Inferior parietal cortex (tissue), 1 donor: Measurements from ENCODE around the gene PROX1.

Source experiments
- DNase-seq: peaks from one replicate; pipeline ENCODE4 v3.0.0-alpha.2; 2016; ENCODE audit errors: extremely low spot score

Gene PROX1

DNA sequence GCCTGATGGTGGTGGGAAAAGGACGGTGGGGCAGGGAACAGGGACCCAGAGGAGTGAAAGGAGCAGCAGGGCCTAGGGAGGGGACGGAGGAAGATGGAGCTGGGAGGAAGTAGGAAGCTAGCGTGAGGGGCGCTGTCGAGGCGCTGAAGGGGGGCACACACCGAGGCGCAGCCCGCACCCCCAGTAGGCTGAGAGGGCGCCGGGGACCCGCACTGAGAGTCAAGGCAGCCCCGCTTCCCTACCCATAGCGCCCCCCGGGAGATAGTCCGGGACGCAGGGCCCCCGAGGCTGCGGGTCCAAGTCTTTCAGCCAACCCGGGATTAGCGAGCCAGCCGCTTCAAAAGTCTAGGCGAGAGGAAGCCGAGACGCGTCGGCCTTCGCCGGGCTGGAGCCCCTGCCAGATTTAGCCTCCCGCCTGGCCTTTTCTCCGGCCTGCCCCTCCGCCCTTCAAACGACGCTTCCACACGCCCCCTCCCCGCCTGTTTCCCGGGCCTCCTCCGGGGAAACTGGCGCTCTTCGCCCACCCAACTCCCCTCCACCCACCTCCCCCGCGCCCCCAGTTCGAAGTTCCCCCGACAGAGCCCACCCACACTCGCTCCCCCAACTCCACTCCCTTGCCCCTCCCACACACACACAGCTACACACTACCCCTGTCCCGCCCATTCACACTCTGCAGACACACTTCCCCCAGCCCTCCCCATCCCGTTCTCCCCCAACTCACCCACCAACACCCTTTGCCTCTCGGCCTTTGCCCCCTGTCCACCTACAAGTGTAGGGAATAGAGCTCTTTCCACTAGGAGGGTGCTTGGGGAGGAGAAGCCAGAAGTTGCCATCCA lies 7.8 kb upstream of the PROX1 start:
- no peak for DNase-seq

GRCh38 chr1:213980906-213981305 lies 6.9 kb upstream of the PROX1 start:
- DNase-seq = no peak

- DNase-seq = no peak
Measured at GRCh38 chr1:213982289-213982671, 5.5 kb upstream of the PROX1 start.

- DNase-seq = no peak
Measured at GRCh38 chr1:213982672-213983492, 4.9 kb upstream of the PROX1 start.

- DNase-seq = no peak
Measured at GRCh38 chr1:213983493-213984386, 4.0 kb upstream of the PROX1 start.

DNA sequence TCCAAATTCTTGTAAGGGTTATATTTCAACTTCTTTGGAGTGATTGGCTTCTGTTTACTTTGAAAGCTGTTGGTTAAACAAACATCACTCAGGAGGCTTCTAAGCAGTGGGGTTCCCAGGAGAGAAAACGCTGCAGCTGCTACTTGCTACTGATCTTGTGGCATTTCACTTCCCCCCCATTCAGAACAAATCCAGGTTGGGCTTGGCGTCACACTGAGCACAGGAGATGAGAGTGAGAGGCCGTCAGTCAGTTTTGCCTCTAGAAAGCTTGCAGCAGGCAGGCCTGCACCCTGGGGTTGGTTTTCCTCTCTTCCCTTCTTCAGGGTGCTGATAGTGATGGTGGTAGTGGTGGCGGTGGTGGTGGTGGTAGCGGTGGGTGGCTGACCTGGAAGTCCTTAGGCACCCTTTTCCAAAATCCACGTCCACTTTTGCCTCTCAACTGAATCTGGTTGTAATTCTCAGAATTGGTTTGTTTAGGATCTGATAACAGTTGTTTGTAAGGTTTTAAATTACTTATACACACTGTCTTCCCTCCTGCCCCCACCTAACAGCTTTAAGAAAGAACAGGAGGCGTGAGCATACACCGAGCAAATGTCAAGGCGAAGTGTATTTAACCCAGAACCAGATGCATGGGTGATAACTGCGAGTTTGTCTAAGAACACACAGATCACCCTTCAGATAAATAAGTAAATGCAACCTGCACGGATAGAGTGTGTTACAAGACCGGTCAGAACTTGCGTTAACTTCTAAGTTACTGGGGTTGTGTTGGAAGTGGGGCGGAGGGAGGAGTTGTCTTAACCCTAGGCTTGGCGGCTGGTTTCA lies 3.2 kb upstream of the PROX1 start:
- DNase-seq = no peak

- DNase-seq = no peak
Measured at GRCh38 chr1:213985209-213986019, 2.4 kb upstream of the PROX1 start.

- DNase-seq = no peak
Measured at GRCh38 chr1:213986020-213986924, 1.5 kb upstream of the PROX1 start.

DNA sequence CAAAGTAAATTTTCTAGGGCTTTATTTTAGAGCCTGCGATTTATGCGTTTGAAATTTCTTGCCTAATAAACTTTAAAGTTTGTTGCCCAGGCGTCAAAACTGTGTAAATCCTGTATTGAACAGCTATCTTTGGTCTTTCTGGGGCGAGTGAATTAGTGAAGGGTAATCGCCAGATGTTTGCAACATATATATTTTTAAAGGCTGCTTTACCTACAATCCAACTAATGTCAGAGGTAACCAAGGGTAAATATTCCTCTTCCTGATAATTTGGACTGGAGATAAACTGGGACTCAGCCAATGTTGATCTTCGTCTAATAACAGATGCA lies 885 bp upstream of the PROX1 start:
- DNase-seq = no peak

DNA sequence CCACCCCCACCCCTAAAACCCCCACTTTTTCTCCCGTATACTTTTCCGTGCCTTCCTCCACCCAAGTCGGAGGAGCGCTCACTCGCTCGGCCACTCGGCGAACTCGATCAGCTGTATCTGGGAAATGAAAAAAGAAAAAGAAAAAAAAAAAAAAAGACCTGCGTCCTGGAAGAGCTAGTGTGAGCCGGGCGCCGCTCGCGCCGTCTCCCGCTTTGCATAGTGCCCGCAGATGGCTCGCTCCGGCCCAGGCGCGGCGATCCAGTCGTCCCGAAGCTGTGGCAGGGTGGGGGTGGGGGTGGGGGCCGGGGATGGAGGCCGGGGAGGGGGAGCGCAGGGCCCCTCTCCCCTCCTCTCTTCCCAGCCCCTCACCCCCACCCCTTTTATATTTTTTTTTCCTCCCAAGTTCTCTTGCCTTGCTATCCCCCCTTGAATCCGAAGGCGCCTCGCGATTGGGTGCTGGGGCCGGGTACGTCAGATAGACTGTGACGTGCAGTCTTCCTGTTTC lies 299 bp upstream of the PROX1 start:
- DNase-seq = no peak

DNA sequence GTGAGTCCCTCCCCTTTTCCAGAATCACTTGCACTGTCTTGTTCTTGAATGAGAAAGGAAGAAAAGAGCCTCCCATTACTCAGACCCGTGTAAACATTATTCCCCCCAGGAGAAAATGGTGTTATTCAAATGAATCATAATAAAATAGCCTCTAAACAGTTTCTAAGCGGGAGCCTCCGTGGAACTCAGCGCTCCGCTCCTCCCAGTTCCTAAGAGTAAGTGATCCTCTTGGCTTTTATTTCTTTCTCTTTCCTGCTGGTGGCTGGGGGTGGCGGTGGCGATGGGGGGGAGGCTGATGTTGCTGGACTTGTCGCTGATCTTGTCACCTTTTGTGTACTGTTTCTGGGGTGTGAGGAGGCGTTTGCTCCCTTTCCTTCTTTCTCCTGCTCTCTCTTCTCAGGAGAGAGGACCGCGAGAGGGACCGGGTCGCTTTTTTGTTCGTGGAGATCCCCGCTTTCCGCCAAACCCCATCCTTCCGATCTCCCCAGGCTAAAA lies 781 bp downstream of the PROX1 start:
- no peak for DNase-seq

DNA sequence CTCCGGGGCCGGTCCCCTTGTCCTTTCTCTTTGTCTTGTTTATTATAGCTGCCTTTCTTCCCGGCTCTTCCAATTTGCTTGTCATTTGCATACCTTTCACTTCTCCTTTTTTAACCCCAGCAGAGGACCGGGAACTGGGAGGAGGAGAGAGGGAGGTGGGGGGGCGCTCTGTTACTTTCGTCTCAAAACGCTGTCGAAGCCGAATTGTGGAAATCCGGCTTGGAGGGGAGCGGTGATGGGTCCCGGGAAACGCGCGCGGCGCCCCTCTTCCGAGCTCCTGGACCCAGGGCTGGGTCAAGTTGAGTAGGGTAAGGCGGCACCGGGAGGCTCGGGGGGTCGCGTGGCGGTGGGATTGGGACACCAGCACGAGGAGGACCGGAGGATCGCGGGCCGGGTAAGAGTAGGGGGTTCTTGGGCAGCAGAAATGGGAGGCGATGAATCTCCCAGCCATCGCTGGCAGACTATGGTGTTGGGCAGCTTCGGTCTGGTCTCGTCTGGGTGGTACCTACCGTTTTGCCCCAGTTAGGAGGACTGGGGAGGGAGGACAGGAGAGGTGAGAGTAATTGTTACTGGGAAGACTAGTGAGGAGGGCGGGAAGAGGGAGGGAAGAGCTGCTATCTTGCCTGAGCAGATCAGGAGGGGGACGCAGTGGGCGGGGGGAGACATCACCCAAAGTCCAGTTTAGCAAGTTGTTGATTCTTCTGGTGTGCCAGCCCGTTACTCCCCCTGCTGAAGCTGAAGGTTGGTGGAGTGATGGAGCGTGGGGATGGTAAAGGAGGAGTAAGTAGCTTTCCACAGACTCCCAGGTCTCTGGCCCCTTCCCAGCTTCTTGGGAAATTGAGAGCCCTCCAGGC lies 1.5 kb downstream of the PROX1 start:
- no peak for DNase-seq

DNA sequence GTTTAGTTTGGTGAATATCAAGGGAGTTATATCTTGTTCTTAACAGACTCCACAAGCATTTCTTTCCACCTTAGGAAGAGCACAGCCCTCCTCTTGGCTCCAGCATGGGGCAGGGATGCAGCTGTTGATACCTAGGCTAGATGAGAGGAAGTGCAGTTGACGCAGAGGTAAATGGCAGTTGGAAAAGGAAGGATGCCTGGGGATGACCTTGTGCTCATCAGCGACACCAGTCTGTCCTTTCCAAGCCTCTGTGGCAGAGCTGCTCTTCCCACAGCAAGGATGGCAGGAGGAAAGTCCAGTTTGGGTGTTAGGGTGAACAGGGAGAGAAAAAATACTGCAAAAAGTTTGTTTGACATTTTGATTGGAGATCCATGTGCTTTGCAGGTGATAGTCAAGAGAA lies 6.2 kb downstream of the PROX1 start:
- no peak for DNase-seq

GRCh38 chr1:213994888-213995287 lies 7.1 kb downstream of the PROX1 start:
- DNase-seq = no peak

DNA sequence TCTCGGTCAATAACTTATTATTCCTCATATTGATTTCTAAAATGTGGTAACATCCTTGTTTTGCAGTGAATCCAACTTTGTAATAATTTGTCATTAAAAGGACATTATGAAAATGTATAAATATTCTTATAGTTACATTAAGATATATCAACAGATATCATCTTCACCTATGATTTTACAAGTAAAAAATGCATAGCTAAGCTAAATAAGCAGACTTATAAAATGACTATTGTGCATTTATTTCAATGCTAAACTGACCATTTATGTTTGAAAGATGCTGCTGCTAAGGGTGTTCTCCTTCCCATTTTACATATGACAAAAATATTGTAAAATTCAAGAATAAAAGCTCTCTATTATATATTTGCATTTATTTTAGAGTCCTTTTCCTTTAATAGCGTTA lies 7.8 kb downstream of the PROX1 start:
- DNase-seq = no peak

GRCh38 chr1:213996320-213997037 lies 8.7 kb downstream of the PROX1 start:
- DNase-seq = no peak

DNA sequence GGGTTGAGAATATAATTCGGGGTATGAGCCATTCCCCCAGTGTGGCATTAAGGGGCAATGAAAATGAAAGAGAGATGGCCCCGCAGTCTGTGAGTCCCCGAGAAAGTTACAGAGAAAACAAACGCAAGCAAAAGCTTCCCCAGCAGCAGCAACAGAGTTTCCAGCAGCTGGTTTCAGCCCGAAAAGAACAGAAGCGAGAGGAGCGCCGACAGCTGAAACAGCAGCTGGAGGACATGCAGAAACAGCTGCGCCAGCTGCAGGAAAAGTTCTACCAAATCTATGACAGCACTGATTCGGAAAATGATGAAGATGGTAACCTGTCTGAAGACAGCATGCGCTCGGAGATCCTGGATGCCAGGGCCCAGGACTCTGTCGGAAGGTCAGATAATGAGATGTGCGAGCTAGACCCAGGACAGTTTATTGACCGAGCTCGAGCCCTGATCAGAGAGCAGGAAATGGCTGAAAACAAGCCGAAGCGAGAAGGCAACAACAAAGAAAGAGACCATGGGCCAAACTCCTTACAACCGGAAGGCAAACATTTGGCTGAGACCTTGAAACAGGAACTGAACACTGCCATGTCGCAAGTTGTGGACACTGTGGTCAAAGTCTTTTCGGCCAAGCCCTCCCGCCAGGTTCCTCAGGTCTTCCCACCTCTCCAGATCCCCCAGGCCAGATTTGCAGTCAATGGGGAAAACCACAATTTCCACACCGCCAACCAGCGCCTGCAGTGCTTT lies 9.4 kb downstream of the PROX1 start:
- no peak for DNase-seq
